Stomach (tissue), 4 donors: ENCODE measurements around the gene RAB27A.

Experiments used
- CTCF ChIP-seq, 7 experiments: fragments of 450-650 bp in 4 of 7; fragments of 200-600 bp in 3 of 7; sonication (generic) in 3 of 7; IDR thresholded peaks; one replicate each; pipeline ENCODE4 v1.5.1; 2016 to 2019; ENCODE audit warnings: antibody characterized with exemption in 7 of 7, control low read depth in 2 of 7, mild to moderate bottlenecking in 1 of 7
- POLR2A ChIP-seq, 4 donors: fragments of 450-650 bp; IDR thresholded peaks; one replicate each; pipeline ENCODE4 v1.6.1; 2016; ENCODE audit warnings: antibody characterized with exemption in 4 of 4, control low read depth in 2 of 4, mild to moderate bottlenecking in 1 of 4, moderate library complexity in 1 of 4
- POLR2AphosphoS5 ChIP-seq, 3 donors: sonication (generic); formaldehyde crosslinking; IDR thresholded peaks; one replicate each; pipeline ENCODE4 v1.6.1; 2016; ENCODE audit warnings: antibody characterized with exemption in 3 of 3

- TF ChIP-seq CTCF (IDR thresholded peaks at IDR 0.05) (no peak), POLR2A (IDR thresholded peaks at IDR 0.05) (no peak), POLR2AphosphoS5 (IDR thresholded peaks at IDR 0.05) (no peak)
These were observed 93.6 kb downstream of the RAB27A start for GRCh38 chr15:55195996-55196395.
